Measurements from ENCODE around the gene NAGK.

GRCh38 chr2:71043531-71044407 lies 24.7 kb upstream of the NAGK start:
- TF ChIP-seq POLR2AphosphoS5 (IDR thresholded peaks at IDR 0.05) (no peak), CTCF (IDR thresholded peaks at IDR 0.05) (no peak)

All from prostate gland (tissue), 2 donors.